ENCODE results near the gene MAPT.
"Not testable (repeated sequence)": the region's sequence is repeated elsewhere in the genome, so short reads cannot be mapped to it uniquely, and the experiment has no call there.

Gene MAPT

DNA sequence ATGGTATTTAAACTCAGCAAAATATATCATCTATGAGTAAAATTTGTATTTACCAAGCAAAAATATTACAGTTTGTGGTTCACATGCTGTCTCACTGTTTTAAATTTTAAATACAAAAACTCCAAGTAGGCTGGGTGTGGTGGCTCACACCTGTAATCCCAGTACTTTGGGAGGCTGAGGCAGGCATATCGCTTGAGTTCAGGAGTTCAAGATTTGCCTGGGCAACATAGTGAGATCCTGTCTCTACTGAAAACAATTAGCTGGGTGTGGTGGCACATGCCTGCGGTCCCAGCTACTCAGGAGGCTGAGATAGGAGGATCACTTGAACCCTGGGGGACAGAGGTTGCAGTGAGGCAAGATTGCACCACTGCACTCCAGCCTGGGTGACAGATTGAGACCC, 37.3 kb downstream of the MAPT start:
- no peak for DNase-seq

DNA sequence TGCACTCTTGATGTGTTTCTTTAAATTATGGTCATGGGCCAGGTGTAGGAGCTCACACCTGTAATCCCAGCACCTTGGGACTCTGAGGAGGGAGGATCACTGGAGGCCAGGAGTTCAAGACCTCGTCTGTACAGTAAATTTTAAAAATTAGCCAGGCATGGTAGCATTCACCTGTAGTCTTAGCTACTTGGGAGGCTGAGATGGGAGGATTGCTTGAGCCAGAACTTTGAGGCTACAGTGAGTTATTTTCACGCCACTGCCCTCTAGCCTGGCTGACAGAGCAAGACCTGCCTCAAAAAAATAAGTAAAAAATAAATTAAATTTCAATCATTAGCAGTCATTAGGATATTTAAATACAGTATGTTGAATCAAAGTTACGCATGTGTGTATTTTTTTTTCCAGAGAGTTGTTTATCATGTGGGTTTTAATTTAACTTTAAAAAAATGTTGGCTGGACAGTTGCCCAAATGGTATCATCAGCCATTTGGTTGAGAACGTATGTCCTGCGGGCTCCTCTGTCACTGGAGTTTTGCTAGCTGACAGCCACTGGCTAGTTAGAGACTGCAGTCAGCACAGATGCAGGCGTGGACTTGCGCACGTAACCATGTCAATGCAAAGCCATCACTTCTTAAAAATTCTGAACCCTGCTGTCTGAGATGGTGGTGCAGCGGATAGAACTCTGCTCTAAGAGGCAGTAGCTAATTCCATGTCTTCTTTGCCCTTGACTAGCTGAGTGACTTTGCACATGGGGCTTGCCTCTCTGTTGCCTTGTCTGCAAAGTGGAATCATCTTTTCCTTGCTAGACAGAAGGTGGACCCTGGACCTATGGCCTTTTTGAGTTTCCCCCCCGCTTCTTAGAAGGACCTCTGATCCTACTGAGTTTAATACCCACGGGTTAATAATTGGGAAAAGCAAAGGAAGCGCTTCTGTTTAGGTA, 40.0 kb downstream of the MAPT start:
- DNase-seq: no peak

DNA sequence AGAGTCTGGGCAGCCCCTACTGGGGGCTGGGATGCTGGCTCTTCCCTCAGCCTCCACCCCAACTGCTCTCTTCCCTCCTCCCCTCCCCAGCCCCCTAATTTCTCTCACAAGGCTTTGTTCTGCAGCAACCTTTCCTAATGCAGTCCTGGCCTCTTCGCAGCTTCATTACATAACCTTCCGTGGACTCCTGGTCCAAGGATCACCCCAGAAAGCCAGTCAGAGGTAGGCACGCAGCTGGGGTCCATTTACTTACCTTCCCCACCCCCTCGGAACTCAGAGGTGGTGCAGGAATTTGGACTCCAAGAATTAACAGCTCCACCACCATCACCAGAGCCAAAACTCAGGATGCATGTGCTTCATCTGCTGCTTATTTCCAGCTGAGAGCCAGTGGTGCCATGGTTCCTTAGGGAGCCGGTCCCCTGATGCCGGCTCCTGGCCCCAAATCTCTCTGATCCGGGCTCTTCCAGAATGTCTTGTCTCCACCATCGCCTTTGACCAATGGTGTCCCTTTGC, 40.9 kb downstream of the MAPT start:
- DNase-seq: no peak

GRCh38 chr17:45935710-45936509, 41.6 kb downstream of the MAPT start:
- DNase-seq: no peak

DNA sequence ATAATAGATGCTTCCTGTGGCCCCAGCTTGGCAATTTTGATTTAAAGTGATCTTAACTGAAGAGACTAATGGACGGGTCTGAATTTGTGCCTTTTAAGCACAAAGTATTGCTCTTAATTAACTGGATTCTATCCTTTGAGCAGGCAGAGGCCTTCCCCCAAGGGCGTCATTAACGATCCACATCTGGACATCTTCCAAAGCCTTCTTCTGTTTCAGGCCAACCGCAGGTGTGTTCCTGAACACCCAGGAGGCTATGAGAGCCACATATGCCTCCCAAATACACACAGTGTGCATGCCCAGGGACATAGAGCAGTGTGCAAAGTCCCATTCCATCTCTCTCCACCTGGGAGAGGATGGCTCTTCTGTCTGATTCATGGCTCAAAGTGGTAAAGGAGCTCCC, 42.3 kb downstream of the MAPT start:
- no peak for DNase-seq

- not testable (repeated sequence) for DNase-seq
Measured at GRCh38 chr17:45937186-45937585, 42.8 kb downstream of the MAPT start.

DNA sequence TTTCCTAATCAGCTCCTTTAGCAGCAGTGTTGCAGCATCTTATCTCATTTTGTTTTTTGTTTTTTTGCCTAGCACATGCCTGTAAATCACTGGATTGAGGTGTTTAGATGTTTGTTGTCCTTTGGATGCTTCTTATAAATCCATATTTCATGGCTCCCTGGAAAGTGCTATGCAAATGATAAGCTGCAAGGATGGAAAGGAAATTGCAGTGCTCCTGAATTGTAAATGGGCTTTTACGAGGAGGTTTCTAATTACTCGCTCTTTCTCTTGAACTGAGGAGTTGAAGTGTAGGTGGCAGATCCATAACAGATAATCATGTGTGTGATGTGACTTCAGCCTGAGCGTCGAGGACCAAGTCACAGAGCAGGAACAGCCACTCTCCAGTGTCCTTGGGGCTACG, 45.0 kb downstream of the MAPT start:
- no peak for DNase-seq

DNA sequence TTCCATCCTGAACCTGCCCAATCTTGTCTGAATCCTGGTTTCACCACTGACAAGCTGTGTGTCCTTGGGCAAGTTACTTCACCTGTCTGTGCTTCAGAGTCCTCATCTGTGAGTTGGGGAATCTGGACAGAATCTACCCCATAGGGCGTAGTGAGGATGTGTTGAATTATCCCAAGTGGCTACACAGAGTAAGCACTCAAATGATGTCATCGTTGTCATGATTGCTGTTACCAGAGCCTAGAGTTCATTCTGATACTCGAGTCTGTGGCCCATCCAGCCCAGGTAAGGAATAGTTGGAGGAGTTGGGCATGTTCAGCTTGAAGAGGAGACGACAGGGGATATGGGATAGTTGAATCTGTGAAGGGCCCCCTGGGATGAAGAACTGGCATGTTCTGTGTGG, 45.9 kb downstream of the MAPT start:
- DNase-seq: no peak

DNA sequence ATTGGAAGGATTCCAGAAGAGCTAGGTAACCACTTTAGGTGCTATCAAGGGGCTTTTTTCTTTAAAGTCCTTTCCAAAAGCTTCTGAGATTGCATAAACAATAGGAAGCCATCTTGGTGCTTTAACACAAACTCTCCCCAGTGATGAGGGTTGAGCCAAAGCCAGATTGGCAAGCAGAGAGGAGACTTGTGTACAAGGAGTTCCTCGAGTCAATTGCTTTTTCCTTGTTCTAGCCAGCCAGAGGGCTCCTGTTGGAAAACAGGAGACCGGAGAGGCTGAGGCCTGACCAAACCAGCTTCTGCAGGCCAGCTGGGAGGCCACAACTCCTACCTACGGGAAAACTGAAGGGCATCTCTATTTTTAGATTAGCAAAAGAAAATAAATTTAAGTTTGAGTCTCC, 46.5 kb downstream of the MAPT start:
- DNase-seq: no peak

GRCh38 chr17:45941395-45941794, 47.0 kb downstream of the MAPT start:
- no peak for DNase-seq

DNA sequence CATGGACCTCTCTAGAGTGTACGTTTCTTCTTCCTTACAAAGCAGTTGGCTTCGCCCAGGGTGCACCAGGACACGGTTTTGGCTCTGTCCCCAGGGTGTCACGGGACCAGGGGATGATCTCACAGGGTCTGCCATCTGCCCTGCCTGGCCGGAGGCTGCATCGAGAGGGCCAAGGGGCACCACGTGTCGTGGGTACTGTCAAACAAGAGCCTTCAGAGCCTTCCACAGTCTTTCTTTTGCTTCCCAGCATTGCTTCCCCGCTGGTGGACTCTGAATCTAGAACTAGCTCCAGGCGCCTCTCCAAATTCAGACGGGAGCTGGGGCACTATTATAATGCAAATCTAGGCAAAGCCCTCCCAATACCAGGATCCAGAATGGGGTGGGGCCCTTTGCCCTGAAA, 47.9 kb downstream of the MAPT start:
- DNase-seq: no peak

DNA sequence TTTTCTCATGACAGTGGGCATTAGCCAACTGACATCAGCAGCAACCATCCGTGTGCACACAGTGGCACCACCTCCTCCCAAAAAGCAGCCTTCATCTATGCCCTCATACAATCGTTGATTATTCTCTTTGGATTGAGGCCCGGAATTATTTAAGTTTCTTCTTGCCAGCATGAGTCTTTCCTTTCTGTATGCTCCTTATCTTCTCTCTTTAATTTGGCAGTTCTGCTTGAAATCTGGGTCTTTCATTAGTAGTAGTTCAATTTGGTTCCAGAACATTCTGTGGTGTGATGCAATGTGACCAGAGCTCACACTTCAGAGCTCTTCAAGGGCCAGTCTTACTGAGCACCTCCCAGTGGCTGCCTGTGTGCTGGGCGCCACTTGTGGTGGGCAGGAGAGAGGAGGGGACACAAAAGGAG, 52.5 kb downstream of the MAPT start:
- no peak for DNase-seq

DNA sequence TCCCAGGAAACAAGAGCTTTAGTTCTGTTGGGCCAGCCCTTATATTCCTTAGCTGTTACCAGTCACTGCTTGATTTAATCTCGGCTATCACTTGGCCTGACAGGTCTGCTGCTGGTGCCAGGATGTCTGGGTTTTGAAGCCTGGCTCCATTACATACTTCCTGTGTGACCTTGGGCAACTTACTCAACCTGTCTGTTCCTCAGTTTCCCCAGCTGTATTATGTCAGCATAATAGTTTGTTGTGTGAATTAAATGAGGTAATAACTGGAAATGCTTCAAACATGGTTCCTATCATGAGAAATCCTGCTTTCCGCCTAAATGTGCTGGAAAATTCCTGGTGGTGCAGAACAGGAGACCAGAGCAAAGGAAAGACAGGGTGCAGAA, 54.1 kb downstream of the MAPT start:
- DNase-seq: no peak

DNA sequence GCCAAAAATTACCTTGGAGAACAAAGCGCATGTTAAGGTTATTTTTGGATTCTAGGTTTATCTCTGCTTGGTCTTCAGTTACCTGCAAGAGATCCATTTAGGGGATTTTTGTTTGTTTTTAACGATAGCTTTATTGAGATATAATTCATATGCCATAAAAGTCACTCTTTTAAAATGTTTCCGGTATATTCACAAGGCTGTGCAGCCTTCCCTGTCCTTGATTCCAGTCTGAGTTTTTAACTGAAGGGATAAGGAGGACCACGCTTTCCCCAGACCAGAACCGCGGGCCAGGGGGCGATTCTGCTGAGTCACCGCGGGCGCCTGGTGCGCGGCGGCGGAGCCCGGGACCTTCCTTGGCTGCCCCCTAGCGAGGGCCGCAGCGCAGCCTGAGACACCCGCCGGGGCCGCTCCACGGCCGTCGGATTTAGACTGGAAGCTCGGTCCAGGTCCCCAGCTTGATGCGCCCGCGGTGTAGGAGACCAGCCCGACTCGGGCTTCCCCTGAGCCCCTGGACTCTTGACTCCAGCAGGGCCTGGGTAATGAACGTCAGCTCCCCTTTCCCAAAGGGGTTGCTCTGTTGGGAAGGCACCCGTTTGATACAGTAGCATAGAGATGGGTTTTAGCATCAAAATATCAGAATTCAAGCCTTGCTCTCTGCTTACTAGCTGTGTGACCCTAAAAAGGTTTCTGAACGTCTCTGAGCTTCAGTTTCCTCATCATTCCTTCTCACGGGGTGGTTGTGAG, 54.7 kb downstream of the MAPT start:
- peak; percentile 43 to 75 for DNase-seq

GRCh38 chr17:45949755-45950320, 55.5 kb downstream of the MAPT start:
- no peak for DNase-seq

- DNase-seq: no peak
Measured at GRCh38 chr17:45950888-45951287, 56.5 kb downstream of the MAPT start.

GRCh38 chr17:45951403-45951802, 57.0 kb downstream of the MAPT start:
- no peak for DNase-seq

DNA sequence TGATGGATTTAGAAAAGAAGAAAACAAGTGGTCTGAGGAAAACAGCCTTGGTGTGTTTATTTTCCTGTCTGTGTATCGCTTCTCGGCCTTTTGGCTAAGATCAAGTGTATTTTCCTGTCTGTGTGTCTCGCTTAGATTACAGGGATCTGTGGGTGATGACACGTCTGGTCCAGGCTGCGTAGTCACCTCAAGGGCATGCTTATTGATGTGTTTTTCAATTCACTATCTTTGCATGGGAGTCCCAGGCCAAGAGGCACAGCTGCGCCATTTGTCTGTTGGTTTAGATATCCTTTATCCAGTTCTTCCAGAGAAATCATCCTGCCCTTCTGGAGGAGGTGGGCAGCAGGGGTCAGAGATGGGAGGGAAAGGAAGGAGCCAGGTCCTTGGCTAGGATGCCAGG, 57.6 kb downstream of the MAPT start:
- DNase-seq: no peak

DNA sequence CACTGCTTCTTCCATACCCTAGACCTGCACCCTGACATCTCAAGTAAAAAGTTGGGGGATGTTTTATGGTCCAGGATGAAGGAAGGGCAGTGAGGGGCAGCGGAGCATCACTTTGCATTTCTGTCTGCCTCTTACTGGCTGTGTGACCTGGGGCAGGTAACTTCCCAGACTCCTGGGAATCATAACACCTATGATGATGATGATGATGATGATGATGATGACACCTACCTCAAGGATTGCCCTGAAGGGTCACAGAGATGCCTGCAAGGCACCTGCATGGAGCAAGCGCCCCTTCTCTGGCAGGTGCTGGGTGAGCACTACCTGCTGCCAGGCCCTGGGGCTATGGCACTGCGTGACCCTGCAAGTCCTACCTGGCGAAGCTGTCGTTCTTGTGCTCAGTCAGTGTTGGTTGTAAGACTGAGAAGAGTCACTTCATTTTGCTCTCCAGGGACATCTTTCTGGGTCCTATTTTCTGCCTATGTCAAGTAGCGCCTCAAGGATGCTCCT, 58.5 kb downstream of the MAPT start:
- no peak for DNase-seq

- no peak for DNase-seq
Measured at GRCh38 chr17:45953561-45953960, 59.2 kb downstream of the MAPT start.

DNA sequence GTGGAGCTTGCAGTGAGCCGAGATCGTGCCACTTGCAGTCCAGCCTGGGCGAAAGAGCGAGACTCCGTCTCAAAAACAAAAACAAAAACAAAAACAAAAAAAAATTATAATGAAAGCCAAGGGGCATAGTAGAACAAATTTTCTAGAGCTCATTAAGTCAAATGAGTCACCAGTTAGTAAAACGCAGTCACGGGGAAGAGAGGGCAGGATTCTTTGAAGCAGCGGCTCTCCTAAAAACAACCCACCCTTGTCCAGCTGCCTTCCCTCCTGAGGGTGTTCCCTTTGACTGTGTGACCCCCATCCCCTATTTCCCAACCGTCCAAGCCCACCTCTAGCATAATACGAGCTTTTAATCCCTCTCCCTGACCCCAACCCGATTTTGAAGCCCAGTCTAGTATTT, 60.6 kb downstream of the MAPT start:
- no peak for DNase-seq

- no peak for DNase-seq
Measured at GRCh38 chr17:45955326-45955725, 61.0 kb downstream of the MAPT start.

DNA sequence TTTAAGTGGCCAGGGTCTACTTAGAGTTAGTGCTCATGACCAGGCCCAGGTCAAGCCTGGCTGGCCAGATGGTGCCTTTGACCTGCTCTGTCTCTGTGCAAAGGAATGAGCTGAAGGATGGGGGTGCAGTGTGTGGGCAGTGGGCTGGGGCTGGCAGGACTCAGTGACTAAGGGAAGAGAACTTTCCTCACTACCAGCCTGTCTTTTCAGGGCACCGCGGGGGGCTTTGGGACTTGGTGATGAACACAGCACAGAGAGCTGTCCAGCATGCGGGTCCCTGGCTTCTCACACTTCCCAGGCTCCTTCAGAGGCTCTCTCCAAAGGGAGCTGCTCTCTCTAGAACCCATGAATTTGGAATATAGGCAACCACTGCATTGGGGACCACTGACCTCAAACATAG, 61.7 kb downstream of the MAPT start:
- no peak for DNase-seq
